Small intestine (tissue), 7 donors: ENCODE data around the gene MBD3. TPM values are rescaled to one million over a fixed set of nuclear protein-coding genes. Genes with fewer than 3 reads are reported as not detected.

ENCODE experiments used
- DNase-seq, 2 donors: peaks; one replicate each; pipeline versions ENCODE4 v3.0.0 to v3.0.0-alpha.2; 2013
- FAIRE-seq: peaks from 2 replicates; lab custom pipeline; 2012; peaks lifted over from hg19 to GRCh38; lab: Jason Lieb, UNC
- H3K27ac ChIP-seq, 3 donors: one replicate each; pipeline ENCODE4 v1.5.1; 2013; ENCODE audit warnings: low read length in 2 of 3, mild to moderate bottlenecking in 2 of 3, control low read depth in 1 of 3, inconsistent platforms in 1 of 3, low read depth in 1 of 3, moderate library complexity in 1 of 3
- H3K27me3 ChIP-seq, 3 donors: one replicate each; pipeline ENCODE4 v1.6.1; 2013; ENCODE audit warnings: low read length in 3 of 3, inconsistent platforms in 1 of 3; ENCODE audit not compliant: control insufficient read depth in 3 of 3, insufficient read depth in 3 of 3
- H3K36me3 ChIP-seq, 3 donors: one replicate each; pipeline ENCODE4 v1.6.1; 2013; ENCODE audit warnings: low read length in 3 of 3, inconsistent platforms in 1 of 3, low read depth in 1 of 3, mild to moderate bottlenecking in 1 of 3, moderate library complexity in 1 of 3; ENCODE audit not compliant: control insufficient read depth in 3 of 3, insufficient read depth in 2 of 3
- H3K4me1 ChIP-seq, 3 donors: one replicate each; pipeline ENCODE4 v1.6.1; 2013; ENCODE audit warnings: low read length in 2 of 3, inconsistent platforms in 1 of 3, low read depth in 1 of 3, mild to moderate bottlenecking in 1 of 3, moderate library complexity in 1 of 3; ENCODE audit not compliant: control insufficient read depth in 3 of 3, insufficient read depth in 2 of 3
- H3K4me3 ChIP-seq, 3 donors: one replicate each; pipeline ENCODE4 v1.5.1; 2013; ENCODE audit warnings: low read length in 3 of 3, control low read depth in 1 of 3, inconsistent platforms in 1 of 3, low read depth in 1 of 3, mild to moderate bottlenecking in 1 of 3, moderate library complexity in 1 of 3
- H3K9me3 ChIP-seq, 2 donors: one replicate each; pipeline ENCODE4 v1.6.1; 2013; ENCODE audit warnings: low read depth in 1 of 2, low read length in 1 of 2; ENCODE audit not compliant: control insufficient read depth in 2 of 2, insufficient read depth in 1 of 2
- WGBS, 3 donors: extraction: QIAGEN DNeasy Blood & Tissue Kit; methylation state at CpG; one replicate each; pipeline ENCODE4 v1.1.7; 2013; 5-methylcytosine and 5-hydroxymethylcytosine counted together
- polyA plus RNA-seq, 4 donors: library from polyadenylated mRNA; stranded (reverse) in 3 of 4; unstranded in 1 of 4; fragments of 200-250 nt in 3 of 4; fragments of 120-200 nt in 1 of 4; gene quantifications; one replicate each; pipeline versions ENCODE4 v1.2.1 to v1.2.3, GENCODE V29; 2013
- donor health status: healthy with polysubstance abuse.
- donor health status: control.
- donor health status: control.
- donor health status: Bipolar disorder and iron deficiency.
- donor health status: healthy.

MBD3 gene
- polyA plus RNA-seq, 4 donors, result 48.3 to 112 (median 69.9) TPM

DNA sequence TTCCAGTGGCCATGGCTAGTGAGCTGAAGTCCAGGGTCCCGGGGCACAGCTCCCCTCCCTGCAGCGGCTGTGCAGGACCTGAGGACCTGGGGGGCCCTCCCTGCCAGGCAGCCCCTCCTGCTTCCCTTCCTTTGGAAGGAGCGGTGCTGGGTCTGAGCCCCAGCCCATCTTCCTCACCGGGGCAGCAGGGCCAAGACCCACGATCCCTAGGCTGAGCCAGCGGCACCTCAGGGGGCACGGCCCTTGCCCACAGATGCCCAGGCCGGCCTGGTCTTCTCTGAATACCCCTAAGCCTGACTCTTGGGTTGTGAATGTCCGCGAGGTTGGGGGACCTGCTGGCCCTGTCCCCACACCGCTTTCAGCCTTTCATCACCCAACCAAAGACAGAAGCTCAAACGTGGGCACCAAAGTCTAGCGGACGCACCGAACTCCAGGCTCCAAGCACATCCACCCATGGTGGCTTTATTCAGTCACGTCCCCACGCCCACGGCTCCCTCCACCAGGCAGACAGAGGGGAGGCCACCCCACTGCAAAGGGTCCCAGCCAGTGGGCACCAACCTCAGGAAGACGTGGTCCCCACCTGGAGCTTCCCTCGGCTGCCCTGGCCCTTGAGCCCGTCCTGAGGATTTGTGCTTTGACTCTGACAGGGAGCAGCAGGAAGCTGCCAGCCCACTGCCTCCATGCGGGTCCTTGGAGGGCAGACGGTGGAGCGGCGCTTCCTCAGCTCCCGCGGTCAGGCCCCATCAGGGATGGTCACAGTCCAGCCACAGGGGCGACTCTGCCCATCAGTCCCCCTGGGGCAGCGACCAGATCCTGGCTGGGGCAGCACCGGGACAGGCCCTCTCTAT lies 16.2 kb downstream of the MBD3 start:
- Histone ChIP-seq H3K4me1 (no peaks in the 10 kb centered on the region), H3K36me3 (peaks cover 3 to 66% (median 6%) of the 10 kb centered on the region in 3 donors), H3K27ac (no peak overlapping the region), H3K9me3 (no peaks in the 10 kb centered on the region), H3K27me3 (no peaks in the 10 kb centered on the region), H3K4me3 (no peak overlapping the region)
- FAIRE-seq (no peak), DNase-seq (no peak)
- 87 to 92% (median 92%) methylated on average over 26 to 30 of the region's 30 CpGs for WGBS, 3 donors

DNA sequence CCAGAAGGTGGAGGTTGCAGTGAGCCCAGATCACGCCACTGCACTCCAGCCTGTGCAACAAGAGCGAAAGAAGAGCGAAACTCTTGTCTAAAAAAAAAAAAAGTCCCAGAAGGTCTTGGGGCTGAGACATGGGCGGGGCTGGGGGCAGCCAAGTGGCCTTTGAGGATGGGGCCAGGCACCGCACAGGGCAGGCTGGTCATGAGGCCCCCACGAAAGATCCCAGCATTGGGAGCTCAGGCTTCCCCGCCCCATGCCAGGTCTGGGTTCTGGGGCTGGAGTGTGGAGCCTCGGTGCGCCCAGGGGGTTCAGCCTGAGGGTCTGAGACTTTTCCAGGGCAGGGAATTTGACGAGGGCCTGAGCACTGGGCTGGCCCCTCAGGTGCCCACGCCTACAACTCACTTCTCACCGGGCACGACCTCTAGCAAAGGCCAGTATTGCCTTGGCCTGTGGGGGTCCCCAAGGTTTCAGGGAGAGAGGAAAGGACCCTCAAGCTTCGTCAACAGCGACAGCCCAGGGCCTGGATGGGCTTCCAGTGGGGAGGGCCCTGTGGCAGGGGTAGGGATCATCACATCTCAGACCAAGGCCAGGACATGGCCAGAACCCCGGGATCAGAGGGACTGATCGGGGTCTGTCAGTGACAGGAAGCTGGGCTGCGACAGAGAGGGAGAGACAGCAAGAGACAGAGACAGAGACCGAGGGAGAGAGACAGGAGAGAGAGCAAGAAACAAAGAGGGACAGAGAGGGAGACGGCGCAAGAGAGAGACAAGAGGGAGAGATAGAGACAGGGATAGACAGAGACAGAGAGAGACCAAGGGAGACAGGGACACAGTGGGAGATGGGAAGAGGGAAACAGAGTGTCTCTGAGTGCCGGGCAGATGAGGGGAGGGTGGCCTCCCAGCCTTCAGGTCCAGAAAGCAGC lies 17.1 kb downstream of the MBD3 start:
- Histone ChIP-seq H3K36me3 (peaks cover 3 to 57% (median 6%) of the 10 kb centered on the region in 3 donors), H3K9me3 (no peaks in the 10 kb centered on the region), H3K27me3 (no peaks in the 10 kb centered on the region), H3K4me1 (no peaks in the 10 kb centered on the region), H3K4me3 (no peak overlapping the region), H3K27ac (no peak overlapping the region)
- FAIRE-seq, result no peak
- no peak for DNase-seq
- WGBS, 3 donors, result 86% methylated on average over 22 of the region's 22 CpGs

DNA sequence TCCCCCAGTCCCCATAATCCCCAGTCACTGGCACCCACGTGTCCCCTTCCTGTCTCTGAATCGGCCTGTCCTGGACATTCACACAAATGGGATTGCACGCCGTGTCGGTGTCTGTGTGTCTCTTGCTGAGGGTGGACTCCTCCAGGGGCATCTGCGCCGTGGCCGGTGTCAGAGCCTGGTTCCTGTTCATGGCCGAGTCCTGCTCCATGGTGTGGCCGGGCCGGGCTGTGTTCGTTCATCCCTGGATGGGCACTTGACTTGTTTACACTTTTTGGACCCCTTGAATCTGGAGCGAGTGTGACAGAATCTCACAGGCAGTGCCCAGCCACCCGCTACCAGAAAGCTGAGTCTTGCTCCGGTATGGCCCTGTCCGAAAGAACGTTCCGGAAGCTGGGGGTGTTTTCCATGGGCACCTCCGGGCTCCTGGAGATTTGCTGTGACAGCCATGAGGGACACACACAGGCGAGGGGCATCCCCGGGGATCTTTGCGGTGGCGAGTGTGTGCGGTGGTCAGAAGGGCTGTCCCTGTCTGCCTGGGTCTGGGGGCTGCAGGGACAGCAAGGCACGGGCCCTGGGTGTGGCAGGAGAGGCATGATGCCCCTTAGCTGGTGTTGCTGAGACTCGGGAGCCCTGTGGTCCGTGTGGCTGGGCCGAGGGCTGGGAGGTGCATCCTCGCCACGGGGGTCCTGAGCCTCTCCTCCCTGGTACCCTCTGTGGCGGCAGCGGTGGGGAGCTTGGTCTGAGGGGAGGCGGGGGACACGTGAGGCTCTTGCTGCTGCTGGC lies 18.1 kb downstream of the MBD3 start:
- Histone ChIP-seq H3K4me3 (no peak overlapping the region), H3K27me3 (peaks cover 0 to 1% (median 0%) of the 10 kb centered on the region in 3 donors), H3K36me3 (peaks cover 3 to 47% (median 6%) of the 10 kb centered on the region in 3 donors), H3K9me3 (no peaks in the 10 kb centered on the region), H3K4me1 (no peaks in the 10 kb centered on the region), H3K27ac (no peak overlapping the region)
- DNase-seq (no peak), FAIRE-seq (no peak)
- WGBS, 3 donors, result 86 to 88% (median 87%) methylated on average over 32 to 34 of the region's 34 CpGs

DNA sequence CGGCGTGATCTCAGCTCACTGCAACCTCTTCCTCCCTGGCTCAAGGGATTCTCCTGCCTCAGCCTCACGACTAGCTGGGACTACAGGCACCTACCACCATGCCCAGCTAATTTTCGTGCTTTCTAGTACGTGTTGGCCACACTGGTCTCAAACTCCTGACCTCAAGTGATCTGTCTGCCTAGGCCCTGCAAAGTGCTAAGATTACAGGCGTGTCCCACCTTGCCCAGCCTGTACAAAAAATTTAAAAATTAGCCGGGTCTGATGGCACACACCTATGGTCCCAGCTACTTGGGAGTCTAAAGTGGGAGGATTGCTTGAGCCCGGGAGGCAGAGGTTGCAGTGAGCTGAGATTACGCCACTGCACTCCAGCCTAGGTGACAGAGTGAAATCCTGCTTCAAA lies 19.9 kb downstream of the MBD3 start:
- Histone ChIP-seq H3K9me3 (peaks cover 0 to 5% of the 10 kb centered on the region in 2 donors), H3K27me3 (peaks cover 0 to 10% (median 0%) of the 10 kb centered on the region in 3 donors), H3K27ac (no peak overlapping the region), H3K36me3 (peaks cover 3 to 30% (median 6%) of the 10 kb centered on the region in 3 donors), H3K4me1 (peaks cover 0 to 3% (median 0%) of the 10 kb centered on the region in 3 donors), H3K4me3 (no peak overlapping the region)
- DNase-seq (no peak), FAIRE-seq (no peak)
- 68 to 82% (median 75%) methylated on average over 9 of the region's 9 CpGs for WGBS, 3 donors

DNA sequence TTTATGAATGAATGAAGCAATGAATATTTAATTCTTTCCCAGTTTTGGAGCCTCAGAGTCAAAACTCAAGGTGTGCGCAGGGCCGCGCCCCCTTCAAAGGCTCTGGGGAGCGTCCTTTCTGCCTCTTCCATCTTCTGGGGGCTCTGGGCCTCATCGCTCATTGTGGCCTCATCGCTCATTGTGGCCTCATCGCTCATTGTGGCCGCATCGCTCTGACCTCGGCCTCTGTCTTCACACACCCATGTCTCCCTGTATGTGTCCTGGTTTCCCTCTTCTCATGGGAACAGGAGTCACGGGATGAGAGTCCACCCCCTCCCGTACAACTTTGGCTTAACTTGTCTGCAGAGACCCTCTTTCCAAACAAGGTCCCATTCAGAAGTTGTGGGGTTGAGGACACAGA lies 21.3 kb downstream of the MBD3 start:
- peaks cover 0 to 10% (median 0%) of the 10 kb centered on the region in 3 donors for H3K27me3 ChIP-seq
- WGBS, 3 donors, result 87 to 91% (median 90%) methylated on average over 12 of the region's 12 CpGs
- FAIRE-seq (no peak), DNase-seq (no peak)
- H3K36me3 ChIP-seq, result peaks cover 0 to 16% (median 0%) of the 10 kb centered on the region in 3 donors
- H3K9me3 ChIP-seq, result peaks cover 0 to 5% of the 10 kb centered on the region in 2 donors
- H3K27ac ChIP-seq, result no peak overlapping the region
- no peak overlapping the region for H3K4me3 ChIP-seq
- peaks cover 0 to 4% (median 1%) of the 10 kb centered on the region in 3 donors for H3K4me1 ChIP-seq

DNA sequence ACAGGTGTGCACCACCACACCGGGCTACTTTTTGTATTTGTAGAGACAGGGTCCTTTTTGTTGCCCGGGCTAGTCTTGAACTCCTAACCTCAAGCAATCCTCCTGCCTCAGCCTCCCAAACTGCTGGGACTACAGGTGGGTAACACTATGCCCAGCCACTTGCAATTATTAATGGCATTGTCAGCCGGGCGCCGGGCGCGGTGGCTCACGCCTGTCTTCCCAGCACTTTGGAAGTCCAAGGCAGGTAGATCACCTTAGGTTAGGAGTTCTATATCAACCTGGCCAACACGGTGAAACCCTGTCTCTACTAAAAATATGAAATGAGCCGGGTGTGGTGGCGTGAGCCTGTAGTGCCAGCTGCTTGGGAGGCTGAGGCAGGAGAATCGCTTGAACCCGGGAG lies 21.8 kb downstream of the MBD3 start:
- peaks cover 0 to 10% (median 0%) of the 10 kb centered on the region in 3 donors for H3K27me3 ChIP-seq
- FAIRE-seq (no peak), DNase-seq (no peak)
- H3K27ac ChIP-seq, result no peak overlapping the region
- no peak overlapping the region for H3K4me3 ChIP-seq
- peaks cover 0 to 14% (median 0%) of the 10 kb centered on the region in 3 donors for H3K36me3 ChIP-seq
- 91 to 93% (median 91%) methylated on average over 13 of the region's 13 CpGs for WGBS, 3 donors
- peaks cover 0 to 9% (median 5%) of the 10 kb centered on the region in 3 donors for H3K4me1 ChIP-seq
- H3K9me3 ChIP-seq, result peaks cover 0 to 5% of the 10 kb centered on the region in 2 donors

DNA sequence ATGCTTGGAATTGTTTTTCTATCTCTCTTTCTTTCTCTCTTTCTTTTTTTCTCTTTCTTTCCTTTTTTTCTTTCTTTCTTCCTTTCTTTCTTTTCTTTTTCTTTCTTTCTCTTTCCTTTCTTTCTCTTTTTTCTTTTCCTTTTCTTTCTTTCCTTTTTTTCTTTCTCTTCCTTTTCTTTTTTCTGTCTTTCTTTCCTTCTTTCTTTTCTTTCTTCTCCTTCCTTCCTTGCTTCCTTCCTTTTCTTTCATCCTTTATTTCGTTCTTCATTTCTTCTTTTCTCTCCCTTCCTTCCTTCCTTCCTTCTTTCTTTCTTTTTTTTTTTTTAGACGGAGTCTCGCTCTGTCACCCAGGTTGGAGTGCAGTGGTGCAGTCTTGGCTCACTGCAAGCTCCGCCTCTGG lies 22.7 kb downstream of the MBD3 start:
- FAIRE-seq, result no peak
- DNase-seq, result no peak
- 64 to 75% (median 71%) methylated on average over 4 of the region's 4 CpGs for WGBS, 3 donors

More for the DNA sequence above, 22.7 kb downstream of the MBD3 start:
- H3K36me3 ChIP-seq, result peaks cover 0 to 16% (median 0%) of the 10 kb centered on the region in 3 donors
- H3K27me3 ChIP-seq, result peaks cover 0 to 10% (median 0%) of the 10 kb centered on the region in 3 donors
- H3K4me1 ChIP-seq, result peaks cover 0 to 10% (median 5%) of the 10 kb centered on the region in 3 donors
- H3K9me3 ChIP-seq, result peaks cover 0 to 5% of the 10 kb centered on the region in 2 donors
- no peak overlapping the region for H3K4me3 ChIP-seq
- H3K27ac ChIP-seq, result no peak overlapping the region
